HG03280 (cell line): ENCODE data around the gene ITM2A.

Experiments
- ATAC-seq: cut with Tn5 transposase; IDR thresholded peaks from one replicate; pipeline ENCODE4 v1.9.1; 2021; ENCODE audit warnings: mild to moderate bottlenecking, moderate library complexity; ENCODE audit not compliant: unreplicated experiment

Gene ITM2A

GRCh38 chrX:79366873-79367749 lies at the start of gene ITM2A:
Gene ITM2A, minus strand, starts transcription at chrX:79367334. Its CDS starts 119 bp downstream, at chrX:79367215.
- ATAC-seq, result peak; percentile 76

GRCh38 chrX:79415056-79415455 lies 47.9 kb upstream of the ITM2A start:
- ATAC-seq, result no peak

- ATAC-seq, result no peak
Observed at GRCh38 chrX:79413963-79414362, 46.8 kb upstream of the ITM2A start.

DNA sequence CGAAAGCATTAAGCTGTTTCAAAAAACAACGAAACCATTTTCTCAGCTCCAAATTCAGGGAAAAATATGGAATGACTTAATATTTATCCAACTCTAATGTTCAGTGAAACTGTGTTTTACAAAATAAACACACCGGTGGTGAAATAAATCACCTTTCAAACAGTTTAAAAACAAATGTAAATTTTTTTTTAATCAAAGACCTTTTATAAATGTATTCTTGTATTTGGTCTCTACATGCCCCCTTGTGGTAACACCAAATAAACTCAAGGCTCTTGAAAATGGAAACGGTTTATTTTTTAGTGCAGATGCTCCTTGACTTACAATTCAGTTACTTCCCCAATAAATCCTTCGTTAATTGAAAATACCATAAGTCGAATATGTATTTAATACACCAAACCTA lies 45.8 kb upstream of the ITM2A start:
- ATAC-seq, result no peak

- no peak for ATAC-seq
Observed at GRCh38 chrX:79412166-79412565, 45.0 kb upstream of the ITM2A start.

GRCh38 chrX:79409657-79410056 lies 42.5 kb upstream of the ITM2A start:
- no peak for ATAC-seq

- no peak for ATAC-seq
Observed at GRCh38 chrX:79408623-79409322, 41.6 kb upstream of the ITM2A start.

DNA sequence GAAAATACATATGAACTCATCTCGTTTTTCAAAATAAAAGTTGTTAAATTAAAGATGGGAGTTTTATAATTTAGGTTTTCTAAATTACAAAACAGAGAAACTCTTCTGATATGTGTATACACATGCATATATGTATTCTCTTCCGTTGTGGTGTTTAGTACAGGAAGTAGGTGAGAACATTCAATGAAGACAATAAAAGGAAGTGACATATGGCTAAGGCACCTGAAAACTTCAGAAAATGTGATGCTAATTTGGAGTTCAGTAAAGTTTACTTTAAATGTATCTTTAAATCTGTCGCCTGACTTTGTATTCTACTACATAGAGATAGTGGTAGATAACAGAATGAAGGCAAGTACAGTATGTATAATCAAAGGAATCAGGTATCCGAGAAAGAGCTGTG lies 33.5 kb upstream of the ITM2A start:
- ATAC-seq, result no peak

- no peak for ATAC-seq
Observed at GRCh38 chrX:79375340-79375739, 8.2 kb upstream of the ITM2A start.

DNA sequence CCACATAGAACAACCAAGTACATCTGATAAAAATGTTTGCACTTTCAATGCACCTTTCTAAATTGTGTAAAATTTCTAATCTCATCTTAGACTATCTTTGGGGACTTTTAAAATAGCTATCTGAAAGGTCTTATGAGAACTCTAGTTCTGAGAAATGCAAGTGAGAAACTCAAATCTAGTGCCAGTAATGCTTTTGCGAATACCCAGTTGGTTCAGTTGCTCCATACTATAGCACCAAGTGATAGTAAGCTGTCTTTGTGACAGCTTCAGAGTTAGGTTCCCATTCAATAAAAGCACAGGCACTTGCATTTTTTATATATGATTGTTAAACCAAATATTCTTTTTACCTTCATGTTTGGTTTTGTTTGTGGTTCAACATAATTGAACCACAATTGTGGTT lies 4.5 kb upstream of the ITM2A start:
- ATAC-seq, result no peak

DNA sequence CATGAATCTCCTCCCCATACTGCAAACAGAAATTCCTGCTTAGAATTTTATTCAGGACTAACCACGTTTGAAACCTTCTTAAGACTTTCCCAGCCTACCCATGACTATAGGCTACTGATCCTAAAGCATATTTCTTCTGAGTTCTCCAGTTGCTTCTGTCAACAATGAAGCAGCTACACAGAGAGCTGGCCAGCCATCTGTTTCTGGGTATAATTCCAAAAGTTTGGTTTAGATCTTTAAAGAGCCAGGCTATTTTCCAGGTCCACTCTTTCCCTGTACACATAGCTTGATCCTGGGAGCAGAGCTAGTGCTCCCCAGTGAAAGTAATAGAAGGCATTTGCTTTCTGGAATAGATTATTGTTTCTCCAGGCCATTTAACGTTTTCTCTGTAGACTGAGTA lies 4.0 kb upstream of the ITM2A start:
- ATAC-seq, result no peak

DNA sequence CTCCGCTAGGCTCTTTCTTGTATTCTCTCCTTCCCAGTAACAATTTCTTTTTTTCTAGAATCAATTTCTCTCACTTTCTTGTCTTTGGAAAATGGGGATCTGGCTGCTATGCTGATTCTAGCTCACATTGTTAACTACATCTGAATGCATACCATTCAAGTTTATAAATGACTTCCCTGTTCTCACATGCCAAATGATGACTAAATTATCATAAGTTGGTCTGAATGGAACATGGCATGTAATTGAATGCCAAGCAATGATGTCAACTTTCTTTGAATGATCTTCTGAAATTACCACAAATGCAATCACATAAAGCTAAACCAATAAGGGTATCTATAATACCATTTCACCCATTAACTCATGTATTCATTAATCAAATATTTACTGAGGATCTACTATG lies 2.7 kb upstream of the ITM2A start:
- ATAC-seq, result no peak

DNA sequence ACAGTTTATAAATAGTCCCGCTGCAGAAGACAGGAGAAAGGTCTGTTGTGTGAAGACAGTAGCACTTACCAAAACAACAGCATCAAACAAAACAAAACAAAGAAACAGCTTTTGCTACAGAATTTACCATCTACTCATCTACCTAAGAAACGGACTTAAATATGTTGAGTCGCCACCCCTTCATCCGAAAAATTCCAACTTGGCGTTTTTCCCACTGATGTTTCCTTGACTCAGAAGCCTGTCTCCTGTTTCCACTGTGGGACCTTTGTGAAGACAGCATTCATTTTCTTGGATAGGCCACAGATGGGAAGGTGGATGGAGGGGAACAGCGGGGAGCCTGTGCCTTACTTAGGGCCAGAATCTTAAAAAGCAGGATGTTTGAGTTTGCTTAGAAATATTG lies 1.3 kb upstream of the ITM2A start:
- ATAC-seq, result no peak

GRCh38 chrX:79367907-79368306 lies 773 bp upstream of the ITM2A start:
- no peak for ATAC-seq

GRCh38 chrX:79366556-79366872 lies 620 bp downstream of the ITM2A start:
- ATAC-seq, result peak; percentile 34

DNA sequence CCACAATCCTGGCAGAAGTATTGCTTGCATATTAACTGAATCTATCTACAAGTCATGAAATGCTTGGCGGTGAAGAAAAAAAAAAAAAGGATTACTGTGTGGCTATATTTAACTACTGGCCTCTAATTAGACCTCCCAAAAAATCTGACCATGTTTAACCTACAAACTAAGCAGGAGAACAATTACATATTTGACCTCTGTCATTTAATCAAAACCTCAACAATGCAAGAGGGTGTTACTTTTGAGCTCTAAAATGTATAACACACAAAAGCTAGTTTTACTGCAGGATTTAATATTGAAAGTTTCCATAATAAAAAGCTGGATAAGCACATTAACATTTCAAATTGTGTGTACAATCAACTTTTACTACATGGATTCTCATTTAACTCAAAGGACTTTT lies 1.5 kb downstream of the ITM2A start:
- no peak for ATAC-seq

DNA sequence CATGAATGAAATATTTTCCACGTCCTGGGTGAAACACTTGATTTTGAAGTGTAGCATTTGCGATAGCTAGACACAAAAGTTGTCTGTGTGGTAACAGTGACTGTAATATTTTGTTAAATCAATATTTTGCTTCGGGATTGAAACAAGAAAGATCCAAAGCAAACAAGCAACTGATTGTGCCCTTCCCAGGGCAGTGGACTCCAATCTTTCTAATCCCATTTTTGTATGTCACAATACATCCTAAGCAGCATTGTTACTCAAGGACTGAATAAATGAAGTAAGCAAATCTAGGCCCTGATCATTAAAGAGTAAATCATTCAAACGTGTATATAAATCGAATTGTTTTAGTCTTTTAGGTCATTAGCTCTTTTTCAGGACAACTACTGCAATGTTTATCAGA lies 2.8 kb downstream of the ITM2A start:
- ATAC-seq, result no peak

DNA sequence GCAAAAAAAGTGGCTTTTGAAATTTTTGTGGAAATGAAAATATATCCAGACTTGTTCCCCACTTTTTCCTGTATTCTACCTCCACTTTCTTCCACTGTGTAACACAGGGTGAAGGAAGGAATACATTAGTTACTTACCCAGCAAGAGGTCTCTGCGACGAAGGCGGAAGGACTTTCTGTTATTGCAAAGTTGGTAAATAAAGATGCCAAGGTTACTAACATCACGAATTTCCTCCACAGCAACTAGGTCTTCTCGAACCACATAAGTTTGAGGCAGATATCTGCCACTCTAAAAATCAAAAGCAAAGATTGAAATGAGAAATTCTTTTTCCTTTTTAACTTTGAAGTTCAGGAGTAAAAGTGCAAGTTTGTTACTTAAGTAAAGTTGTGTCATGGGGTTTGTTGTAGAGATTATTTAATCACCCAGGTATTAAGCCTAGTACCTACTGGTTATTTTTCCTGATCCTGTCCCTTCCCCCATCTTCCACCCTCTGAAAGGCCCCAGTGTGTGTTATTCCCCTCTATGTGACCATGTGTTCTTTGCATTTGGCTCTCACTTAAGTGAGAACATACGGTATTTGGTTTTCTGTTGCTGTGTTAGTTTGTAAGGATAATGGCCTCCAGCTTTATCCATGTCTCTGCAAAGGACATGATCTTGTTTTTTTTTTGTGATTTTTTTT lies 5.8 kb downstream of the ITM2A start:
- no peak for ATAC-seq

DNA sequence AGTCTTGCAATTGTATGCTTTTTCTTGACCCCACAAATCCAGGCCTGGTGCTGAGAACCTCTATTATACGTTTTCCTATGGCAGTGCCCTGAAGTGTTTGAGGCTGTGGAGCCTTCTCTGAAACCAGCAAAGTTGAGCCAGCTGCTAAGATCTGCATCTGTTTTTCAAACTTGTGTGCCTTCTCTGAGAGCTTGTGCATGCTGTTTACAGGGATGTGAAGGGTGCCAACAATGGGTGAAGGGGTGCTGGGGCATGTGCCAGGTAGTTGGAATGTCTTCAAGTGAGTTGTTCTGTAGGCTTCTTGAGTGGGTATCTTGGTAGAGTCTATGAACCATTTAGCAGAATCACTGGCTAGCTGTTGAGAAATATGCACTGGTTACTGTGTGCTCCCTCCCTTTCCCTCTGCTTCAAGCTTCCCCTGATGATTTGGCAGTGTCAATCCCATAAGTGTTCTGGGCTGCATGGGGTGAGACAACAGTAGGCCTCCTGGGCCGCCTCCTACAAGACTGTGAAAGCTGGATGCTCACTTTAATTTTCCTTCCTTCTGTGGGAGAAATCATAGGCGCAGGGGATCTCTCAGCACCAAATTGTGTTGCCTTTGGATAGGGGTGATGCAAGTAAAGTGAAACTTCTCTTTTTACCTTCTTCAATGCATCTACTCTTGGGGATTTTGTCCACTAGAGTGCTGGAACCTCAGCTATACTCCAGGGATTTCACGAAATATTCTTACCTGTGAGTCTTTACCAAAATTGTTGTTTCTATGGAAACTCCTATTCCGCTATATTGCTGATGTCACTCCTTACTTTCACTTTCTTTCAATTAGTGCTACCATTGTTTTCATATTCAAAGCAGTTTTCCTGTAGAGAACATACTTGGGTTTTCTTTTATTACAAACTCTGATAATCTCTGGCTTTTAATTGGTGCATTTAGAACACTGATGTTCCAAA lies 30.0 kb downstream of the ITM2A start:
- no peak for ATAC-seq

GRCh38 chrX:79330022-79330421 lies 37.1 kb downstream of the ITM2A start:
- ATAC-seq, result no peak
